ENCODE measurements around the gene NLK.

- TF ChIP-seq CTCF (IDR thresholded peaks at IDR 0.05) (no peak), USF2 (CRISPR knock-in tag; IDR thresholded peaks at IDR 0.05) (no peak), ARID4B (CRISPR knock-in tag; IDR thresholded peaks at IDR 0.05; ENCODE audit: borderline replicate concordance) (no peak)
Observed at GRCh38 chr17:27995554-27995953, 46.9 kb upstream of the NLK start.
